T-helper 1 cell treated with Interleukin-12 subunit alpha and Interleukin-12 subunit beta and Interleukin-4 antibody, amounts not matched to agents 30 μg/mL and 1 μg/mL, for 36 hours (primary cell): Measurements from ENCODE around the gene ANKMY2.

ENCODE experiments used
- H3K27ac Mint-ChIP-seq: one replicate; pipeline ENCODE4 v1.8.0; 2021; ENCODE audit warnings: mild to moderate bottlenecking, mixed read lengths
- H3K27me3 Mint-ChIP-seq: one replicate; pipeline ENCODE4 v1.8.0; 2021; ENCODE audit warnings: low read depth, mixed read lengths
- H3K36me3 Mint-ChIP-seq: one replicate; pipeline ENCODE4 v1.8.0; 2021; ENCODE audit warnings: low read depth, mixed read lengths
- H3K4me1 Mint-ChIP-seq: one replicate; pipeline ENCODE4 v1.8.0; 2021; ENCODE audit warnings: low read depth, mixed read lengths
- H3K4me3 Mint-ChIP-seq: one replicate; pipeline ENCODE4 v1.8.0; 2021; ENCODE audit warnings: mild to moderate bottlenecking, moderate library complexity, mixed read lengths
- H3K9me3 Mint-ChIP-seq: one replicate; pipeline ENCODE4 v1.8.0; 2021; ENCODE audit warnings: mixed read lengths

Gene ANKMY2

GRCh38 chr7:16558761-16559302 is 86.7 kb downstream of the ANKMY2 start:
- H3K9me3 Mint-ChIP-seq, result no peaks in the 10 kb centered on the region
- peaks cover 3% of the 10 kb centered on the region for H3K4me1 Mint-ChIP-seq
- no peak overlapping the region for H3K27ac Mint-ChIP-seq
- no peak overlapping the region for H3K4me3 Mint-ChIP-seq
- H3K36me3 Mint-ChIP-seq, result no peaks in the 10 kb centered on the region
- no peaks in the 10 kb centered on the region for H3K27me3 Mint-ChIP-seq

GRCh38 chr7:16556359-16556758 is 89.2 kb downstream of the ANKMY2 start:
- H3K9me3 Mint-ChIP-seq, result no peaks in the 10 kb centered on the region
- no peak overlapping the region for H3K4me3 Mint-ChIP-seq
- no peaks in the 10 kb centered on the region for H3K27me3 Mint-ChIP-seq
- H3K36me3 Mint-ChIP-seq, result no peaks in the 10 kb centered on the region
- H3K27ac Mint-ChIP-seq, result no peak overlapping the region
- H3K4me1 Mint-ChIP-seq, result no peaks in the 10 kb centered on the region

DNA sequence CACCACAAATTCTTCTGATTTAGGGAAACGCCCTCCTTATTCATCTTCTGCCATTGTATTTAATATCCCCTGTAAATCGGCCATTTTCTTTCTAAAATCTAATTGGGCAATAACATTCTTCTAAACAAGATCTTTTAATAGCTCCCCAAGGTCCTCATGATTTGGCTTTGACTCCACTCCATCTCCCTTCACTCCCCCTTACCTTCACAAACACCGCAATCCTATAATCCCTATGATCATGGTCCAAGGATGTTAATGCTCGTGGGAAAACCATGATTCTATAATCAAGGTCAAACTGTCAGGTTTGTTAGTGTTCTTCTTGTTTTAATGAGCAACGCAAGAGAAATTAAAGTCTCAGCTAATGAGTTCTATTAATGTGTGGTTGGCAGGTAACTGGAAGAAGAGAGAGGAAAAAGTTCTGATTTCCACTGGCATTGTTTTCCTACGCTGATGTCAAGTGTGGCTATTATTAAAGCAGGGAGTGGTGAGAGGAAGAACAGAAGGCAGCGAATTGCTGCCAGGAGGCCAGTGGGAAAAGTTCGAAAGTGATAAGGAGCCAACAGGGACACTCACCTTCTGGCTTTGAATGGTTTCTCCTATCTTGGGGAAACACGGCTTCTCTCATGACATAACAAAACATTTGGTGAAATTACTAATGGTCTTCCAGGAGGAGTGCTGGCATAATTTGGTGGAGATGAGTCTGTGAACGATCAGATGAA is 90.9 kb downstream of the ANKMY2 start:
- H3K4me1 Mint-ChIP-seq, result no peaks in the 10 kb centered on the region
- no peaks in the 10 kb centered on the region for H3K9me3 Mint-ChIP-seq
- H3K4me3 Mint-ChIP-seq, result no peak overlapping the region

DNA sequence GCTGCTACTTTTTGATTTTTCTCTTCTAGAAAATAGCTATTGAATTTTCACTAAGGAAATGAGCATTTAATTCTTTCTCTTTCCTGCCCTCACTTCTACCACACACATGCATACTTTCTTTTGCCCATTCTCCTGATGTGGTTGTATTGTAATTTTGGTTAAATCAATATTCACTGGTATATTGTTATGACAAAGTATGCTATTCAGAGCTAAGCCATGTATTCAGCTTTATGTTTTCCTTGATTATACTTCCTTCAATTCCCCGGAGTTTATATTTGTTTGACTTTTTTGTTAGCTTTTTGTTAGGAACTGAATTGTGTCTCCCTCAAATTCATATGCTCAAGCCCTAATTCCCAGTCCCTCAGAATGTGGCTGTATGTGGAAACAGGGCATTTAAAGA is 94.9 kb downstream of the ANKMY2 start:
- Mint-ChIP-seq H3K36me3 (no peaks in the 10 kb centered on the region), H3K9me3 (no peaks in the 10 kb centered on the region), H3K27me3 (no peaks in the 10 kb centered on the region), H3K27ac (no peak overlapping the region), H3K4me1 (no peaks in the 10 kb centered on the region), H3K4me3 (no peak overlapping the region)

More for the DNA sequence above, 90.9 kb downstream of the ANKMY2 start:
- H3K27ac Mint-ChIP-seq, result no peak overlapping the region
- H3K27me3 Mint-ChIP-seq, result no peaks in the 10 kb centered on the region
- H3K36me3 Mint-ChIP-seq, result no peaks in the 10 kb centered on the region
